Ramos (cell line): ENCODE results near the gene OSBPL6.

Experiments
- in situ Hi-C: fragments of 300-500 bp; cut with MboI; formaldehyde crosslinking; loops from one replicate; pipeline ENCODE4 v1.14.3; 2022; ENCODE audit warnings: low sequenced_read_pairs; ENCODE audit not compliant: unreplicated experiment

Gene OSBPL6

DNA sequence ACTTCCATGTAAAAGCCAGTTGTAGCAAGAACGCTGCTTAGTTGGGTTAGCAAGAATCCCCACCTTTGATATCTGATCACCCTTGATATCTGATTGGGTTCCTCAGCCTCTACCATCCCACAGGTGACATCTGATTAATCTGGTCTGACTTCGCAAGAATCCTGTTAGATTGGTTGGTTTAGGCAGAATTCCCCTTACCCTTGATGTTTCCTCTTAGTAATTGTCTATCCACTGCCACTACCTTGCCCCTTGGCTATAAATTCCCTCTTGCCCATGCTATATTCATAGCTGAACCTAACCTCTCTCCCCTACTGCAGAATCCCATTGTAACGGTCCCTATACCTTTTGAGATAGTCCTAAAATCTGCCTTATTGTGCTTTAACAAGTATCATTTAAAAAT, 223.6 kb downstream of the OSBPL6 start:
- in situ Hi-C loops: loop anchor here (25.0 kb wide), 1 partner anchor 306 kb away; the partner anchor contains the start of gene RBM45

DNA sequence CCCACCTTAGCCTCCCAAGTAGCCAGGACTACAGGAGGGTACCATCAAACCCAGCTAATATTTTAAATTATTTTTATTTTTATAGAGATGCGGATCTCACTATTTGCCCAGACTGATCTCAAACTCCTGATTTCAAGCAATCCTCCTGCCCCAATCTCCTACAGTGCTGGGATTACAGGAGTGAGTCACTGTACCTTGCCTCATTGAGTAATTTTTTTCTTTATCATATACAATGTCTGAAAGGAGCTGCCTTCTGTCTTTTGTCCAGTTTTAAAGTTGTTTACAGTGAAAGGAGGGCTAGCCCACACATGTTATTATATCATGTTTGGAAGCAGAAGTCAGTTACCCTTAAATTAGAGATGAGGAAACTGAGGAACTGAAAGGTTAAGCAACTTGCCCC, 224.1 kb downstream of the OSBPL6 start:
- in situ Hi-C loops: loop anchor here (25.0 kb wide), 1 partner anchor 306 kb away; the partner anchor contains the start of gene RBM45

DNA sequence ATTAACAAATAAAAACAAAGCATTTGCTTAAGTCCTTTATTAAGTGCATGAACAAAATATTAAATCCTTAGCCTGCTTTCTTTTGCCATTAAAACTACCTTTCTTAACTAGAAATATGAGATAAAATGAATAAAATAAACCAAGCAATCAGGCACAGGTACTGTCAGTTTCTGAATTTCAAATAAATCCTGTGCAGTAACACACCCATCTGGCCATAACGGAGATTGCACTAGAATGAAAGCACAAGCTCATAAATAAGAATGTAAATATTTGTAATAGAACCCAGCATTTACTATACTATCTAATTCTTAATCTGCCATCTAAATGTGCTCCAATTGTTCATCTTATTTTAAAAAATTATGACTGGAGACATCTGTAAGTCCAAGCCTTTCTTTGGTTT, 224.8 kb downstream of the OSBPL6 start:
- in situ Hi-C loops: loop anchor here (25.0 kb wide), 1 partner anchor 307 kb away; the partner anchor contains the start of gene RBM45

DNA sequence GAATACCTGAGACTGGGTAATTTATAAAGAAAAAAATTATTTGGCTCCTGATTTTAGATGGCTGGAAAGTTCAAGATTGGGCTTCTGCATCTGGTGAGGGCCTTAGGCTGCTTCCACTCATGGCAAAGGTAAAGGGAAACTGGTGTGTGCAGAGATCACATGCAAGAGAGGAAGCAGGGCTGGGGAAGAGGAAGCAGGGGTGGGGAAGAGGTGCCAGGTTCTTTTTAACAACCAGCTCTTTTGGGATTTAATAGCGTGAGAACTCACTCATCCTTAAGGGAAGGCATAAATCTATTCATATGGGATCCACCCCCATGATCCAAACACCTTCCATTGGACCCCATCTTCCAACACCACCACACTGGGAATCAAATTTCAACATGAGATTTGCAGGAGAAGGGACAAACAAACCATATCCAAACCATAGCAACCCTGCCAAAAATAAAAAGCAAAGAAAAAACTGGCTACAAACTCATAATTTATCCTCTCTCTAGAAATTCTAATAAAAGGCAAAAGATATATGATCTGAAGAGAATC, 226.2 kb downstream of the OSBPL6 start:
- in situ Hi-C loops: loop anchor here (25.0 kb wide), 1 partner anchor 308 kb away; the partner anchor contains the start of gene RBM45

DNA sequence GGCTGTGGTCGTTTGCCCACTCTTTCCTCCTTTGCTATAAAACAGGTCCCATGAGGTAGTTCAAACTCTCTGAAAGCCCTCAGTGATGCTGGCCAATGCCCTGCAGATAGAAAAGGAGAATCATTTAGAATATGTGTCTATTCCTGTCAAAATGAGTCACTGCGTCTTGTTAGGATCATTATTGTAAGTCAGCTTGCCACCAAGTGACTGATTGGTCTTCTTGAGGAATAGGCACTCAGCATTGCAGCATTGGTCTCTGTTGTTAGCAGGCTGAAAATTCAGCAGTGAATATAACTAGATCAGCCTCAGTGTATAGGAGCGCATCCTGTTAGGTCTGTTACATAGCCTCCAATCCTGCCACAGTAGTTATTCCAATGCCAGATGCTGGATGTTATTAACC, 227.8 kb downstream of the OSBPL6 start:
- in situ Hi-C loops: loop anchor here (25.0 kb wide), 1 partner anchor 310 kb away; the partner anchor contains the start of gene RBM45

DNA sequence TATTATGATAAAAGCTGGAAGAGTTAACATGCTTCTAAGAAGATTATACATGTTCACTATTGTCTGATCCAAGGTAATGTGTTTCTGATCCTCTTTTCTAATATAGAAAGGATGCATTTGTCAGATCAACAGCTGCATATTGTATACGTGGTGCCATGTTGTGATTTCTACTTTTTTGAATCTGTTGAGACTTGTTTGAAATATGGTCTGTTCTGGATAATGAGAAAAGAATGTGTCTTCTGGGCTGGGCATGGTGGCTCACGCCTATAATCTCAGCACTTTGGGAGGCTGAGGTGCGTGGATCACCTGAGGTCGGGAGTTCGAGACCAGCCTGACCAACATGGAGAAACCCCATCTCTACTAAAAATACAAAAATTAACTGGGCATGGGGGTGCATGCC, 229.4 kb downstream of the OSBPL6 start:
- in situ Hi-C loops: loop anchor here (25.0 kb wide), 1 partner anchor 311 kb away; the partner anchor contains the start of gene RBM45

DNA sequence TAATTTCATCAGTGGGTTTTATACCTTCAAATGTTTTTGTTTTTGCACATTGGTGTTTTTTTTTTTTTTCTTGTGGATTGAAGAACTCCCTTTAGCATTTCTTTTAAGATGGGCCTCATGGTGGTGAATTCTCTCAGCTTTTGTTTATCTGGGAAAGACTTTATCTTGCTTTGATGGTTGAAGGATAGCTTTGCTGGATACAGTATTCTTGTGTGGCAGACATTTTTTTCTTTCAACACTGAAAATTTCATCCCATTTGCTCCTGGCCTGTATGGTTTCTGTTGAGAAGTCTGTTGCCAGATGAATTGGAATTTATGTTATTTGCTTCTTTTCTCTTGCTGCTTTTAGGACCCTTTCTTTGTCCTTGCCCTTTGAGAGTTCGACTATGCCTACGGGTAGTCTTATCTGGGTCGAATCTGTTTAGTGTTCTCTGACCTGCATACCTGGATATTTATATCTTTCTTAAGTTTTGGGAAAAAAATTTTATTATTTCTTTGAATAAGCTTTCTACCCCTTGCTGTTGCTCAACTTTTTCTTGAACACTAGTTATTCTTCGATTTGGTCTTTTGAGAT, 231.0 kb downstream of the OSBPL6 start:
- in situ Hi-C loops: no loop called here

DNA sequence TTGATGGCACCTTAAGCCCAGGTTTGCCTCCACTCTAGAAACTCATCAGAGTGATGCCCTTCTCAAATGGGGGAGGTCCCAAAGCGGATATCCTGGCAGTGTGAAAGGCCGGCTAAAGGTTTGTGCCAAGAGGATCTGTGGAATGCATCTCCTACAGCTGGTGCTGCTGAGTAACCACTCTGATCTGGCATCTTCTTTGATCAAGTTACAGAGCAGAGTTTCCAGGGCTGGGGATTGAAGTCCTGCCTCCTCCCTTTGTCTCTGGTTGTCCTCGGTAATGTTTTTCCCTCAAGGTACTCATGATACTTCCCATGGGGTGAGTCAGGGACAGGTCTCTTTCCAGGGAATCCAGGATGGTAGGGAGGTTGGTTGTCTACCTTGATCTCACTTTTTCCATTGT, 232.1 kb downstream of the OSBPL6 start:
- in situ Hi-C loops: no loop called here

DNA sequence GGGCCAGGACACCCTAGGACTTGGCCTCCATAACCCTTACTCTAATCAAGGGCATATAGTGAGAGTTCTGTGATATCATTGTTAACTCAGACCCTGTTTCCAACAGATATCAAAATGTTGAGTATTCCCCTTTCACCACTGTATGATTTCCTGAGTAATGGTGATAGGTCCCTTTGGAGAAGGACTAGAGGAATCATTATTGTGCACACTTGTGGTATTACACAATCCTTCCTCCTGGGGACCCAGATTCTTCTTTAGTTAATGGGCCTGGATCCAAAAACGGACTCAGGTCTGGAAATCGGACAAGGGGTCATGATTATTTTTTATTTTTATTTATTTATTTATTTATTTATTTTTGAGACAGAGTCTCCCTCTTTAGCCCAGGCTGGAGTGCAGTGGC, 233.1 kb downstream of the OSBPL6 start:
- in situ Hi-C loops: no loop called here

DNA sequence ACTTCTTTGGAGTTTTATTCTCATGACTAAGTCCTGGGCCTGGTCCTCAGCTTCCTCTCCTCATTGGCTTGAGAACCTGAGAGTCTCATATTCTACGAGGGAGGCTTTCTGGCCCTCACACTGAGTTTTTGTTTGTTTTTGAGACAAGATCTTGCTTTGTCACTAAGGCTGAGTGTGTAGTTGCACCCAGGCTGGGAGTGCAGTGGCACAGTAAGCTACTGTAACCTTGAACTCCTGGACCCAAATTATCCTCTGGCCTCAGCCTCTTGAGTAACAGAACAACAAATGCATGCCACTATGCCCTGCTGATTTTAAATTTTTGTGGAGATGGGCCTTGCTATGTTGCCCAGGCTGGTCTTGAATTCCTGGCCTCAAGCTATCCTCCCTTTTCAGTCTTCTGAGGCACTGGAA, 234.1 kb downstream of the OSBPL6 start:
- in situ Hi-C loops: no loop called here

DNA sequence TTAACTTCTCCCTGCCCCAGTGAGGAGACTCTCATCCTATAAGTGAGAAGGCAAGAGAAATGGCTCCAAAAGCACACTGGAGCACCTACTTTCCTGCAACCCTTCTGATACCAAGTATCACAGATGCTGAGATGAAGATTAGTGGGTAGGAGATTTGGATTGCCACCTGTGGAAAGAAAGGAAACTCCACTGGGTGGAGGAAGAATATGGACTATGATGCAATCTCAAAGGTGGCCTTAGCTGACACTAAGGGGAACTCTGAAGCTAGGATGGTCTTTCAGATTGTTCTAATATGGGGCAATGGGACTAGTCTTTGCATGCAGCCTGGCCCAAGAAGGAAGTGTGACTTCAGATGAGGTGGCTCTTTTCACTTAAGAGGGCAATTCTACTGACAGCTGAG, 235.0 kb downstream of the OSBPL6 start:
- in situ Hi-C loops: no loop called here

DNA sequence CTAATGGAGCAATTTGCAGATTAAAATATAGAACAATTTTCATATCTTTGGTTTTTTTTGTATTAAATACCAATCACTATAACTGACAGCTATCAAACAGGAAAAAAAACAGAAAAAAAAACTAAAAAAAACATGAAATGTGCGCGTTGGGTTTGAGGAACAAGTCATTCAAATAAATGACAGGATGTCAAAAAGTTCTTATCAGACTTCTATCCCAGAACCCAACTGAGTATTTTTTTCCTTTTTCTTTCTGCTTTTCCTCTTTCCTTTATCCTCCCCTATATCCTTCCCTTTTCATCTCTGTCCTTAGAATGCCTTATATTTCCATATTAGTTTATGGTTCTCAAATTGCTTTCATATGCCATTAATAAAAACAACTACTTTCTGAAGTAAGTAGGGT, 242.3 kb downstream of the OSBPL6 start:
- in situ Hi-C loops: no loop called here

DNA sequence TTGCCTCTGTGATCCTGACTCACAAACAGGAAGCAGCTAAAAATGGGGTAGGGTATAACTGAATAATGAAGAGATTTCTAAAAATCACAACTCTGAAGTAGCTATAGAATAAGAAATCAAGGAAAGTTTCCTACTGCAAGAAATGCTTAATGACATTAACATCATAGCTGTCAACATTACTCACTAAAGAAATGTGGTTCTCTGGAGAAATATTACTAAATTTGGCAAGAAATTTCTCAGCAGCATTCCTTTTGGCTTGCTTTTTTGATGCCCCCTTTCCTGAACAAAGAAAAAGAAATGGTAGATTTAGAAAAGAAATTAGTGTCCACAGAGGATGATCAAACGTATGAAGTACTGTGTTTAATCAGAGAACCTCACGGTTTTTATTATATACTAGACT, 247.1 kb downstream of the OSBPL6 start:
- in situ Hi-C loops: no loop called here

DNA sequence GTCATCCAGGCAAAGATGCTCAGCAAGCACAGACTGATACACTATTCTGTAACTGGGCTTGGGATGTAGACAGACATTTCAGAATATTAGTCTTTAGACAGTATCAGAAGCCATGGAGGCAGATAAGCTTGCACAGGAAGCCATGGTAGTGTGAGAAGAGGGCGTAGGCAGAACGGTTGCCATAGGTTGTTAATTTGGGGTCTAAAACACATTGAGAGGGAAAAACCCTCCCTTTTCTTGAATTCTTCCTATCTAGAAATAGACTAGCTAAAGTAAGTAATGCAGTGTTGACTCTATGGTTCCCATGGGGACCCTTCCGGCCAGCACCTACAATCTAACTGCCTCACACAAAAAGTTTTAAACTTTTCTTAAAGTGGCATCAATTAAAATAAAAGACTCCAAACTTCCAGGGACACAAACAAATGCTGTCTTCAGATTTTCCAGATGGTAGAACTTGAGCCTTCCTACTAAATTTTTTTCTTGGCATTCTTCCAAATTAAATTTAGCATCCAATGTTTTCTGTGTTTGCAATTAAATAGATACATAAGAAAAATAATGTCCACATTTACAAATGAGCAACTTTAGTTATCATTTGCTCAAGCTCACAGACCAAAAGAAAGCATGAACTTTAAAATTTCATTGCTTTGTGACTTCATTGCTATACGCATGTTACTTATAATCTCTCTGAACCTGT, 254.8 kb downstream of the OSBPL6 start:
- in situ Hi-C loops: no loop called here

DNA sequence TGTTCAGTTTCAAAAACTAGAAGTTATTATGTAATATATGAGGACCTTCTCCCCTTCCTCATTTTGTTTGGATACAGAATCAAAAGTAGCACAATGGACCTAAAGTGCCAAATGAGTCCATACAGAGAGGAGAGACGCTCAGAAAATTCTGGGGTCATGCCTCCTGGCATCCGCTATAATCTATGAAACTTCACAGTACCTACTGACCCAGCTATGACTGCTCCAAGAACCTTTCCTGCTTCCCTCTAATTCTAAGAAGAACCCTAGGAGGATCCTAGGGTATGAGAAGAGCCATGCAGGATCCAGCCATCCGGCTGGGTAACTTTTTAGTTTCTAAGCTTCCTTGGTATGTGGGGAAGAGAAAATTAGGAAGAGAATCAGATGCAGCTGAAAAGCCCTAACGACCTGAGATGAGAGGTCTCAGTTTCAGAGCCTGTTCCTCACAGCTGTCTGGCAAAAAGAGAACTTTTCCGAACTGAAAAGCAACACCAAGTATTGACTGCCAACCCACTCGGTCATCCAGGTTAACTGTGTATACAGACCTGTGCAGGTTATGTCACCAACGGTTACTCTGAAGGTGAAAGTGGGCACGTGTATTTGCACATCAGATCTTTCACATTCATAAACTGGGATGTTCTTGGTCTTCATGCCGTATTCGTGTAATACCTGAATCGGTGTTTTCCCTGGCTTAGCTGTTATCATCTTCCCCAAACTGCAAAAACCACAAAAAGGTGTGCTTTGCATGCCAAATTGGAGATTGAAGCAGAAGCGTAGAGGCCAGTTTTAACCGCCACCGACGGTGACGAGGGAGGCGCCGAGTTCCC, 255.6 kb downstream of the OSBPL6 start:
- in situ Hi-C loops: no loop called here

DNA sequence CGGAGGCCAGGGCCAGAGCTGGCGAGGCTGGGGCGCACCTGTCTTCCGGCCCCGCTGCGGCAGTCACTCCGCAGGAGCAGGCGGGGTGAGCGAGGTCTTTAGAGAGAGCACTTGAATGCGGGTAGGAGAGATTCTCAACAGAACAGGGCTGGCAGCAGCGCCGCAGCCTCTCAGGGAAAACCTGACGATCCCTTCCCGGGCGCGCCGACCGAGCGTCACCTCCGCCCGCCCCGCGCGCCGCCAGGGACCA, 256.1 kb downstream of the OSBPL6 start:
- in situ Hi-C loops: no loop called here

DNA sequence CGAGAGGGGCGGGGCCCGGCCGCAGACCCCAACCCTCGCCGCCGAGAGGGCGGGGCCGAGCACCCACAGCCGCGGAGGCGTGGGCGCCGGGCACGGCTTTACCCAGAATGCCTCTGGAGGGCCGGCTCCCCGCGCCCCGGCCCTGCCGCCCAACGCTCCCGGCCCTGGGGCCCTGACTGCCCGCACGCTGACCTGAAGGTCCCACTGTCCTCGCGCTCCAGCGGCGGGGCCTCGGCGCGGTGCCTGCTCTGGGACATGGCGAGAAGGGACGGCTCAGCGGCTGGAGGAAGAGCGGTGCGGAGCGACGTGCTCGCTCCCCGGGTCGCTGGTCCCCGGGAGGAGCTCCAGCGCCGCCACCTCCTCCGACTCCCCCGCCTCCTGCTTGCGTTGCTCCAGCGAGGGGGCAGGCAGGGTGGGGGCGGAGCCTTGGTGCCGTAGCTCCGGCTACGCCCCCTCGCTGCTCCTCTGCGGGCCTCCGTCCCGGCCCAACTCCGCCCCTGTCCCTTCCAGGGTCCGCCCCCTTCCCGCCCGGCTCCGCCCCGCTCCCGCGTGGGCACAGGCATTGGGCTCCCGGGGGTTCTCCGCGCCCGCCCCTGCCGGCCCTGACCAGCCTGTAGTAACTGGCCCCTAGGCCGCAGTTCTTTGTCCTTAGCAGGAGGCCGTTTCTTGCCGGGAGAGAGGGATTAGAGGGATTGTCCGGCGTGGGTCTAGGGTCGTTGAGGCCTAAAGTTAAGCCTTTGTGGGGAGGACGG, 256.6 kb downstream of the OSBPL6 start, which contains the start of the genes PJVK and PRKRA:
Gene PJVK, plus strand, starts transcription at position 605 of the 752 bp plus-strand sequence. CDS start 2,032 bp downstream, outside the sequence.
Gene PRKRA, minus strand, starts transcription at position 402 of the 752 bp plus-strand sequence. Its CDS starts 145 bp downstream, at position 257.
- in situ Hi-C loops: no loop called here

DNA sequence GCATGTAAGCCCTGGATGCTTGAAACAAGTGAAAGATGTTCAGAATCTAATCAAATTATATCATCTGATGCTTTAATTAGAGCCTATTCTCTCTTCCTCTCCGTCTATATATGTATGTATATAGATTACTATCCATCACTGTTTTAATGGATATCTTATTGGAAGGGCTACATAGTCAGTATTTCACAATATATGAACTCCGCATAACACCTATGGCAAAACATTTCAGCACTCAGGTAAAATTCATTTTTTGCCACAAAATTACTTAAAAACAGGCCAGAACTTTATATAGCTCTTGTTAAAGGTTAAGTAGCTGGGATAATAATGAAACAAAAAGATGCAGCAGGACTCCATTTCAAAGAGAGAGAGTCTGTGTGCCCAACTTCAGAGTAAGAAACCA, 258.0 kb downstream of the OSBPL6 start:
- in situ Hi-C loops: no loop called here
